ES-I3 (cell line): Measurements from ENCODE around the gene CREM.
"Not testable (repeated sequence)": the region's sequence is repeated elsewhere in the genome, so short reads cannot be mapped to it uniquely, and the experiment has no call there.

Experiments used
- H3K36me3 ChIP-seq: 2 replicates; pipeline ENCODE4 v1.6.1; 2013; ENCODE audit warnings: mild to moderate bottlenecking, low read length, control low read depth, moderate library complexity; ENCODE audit not compliant: insufficient read depth
- H3K4me1 ChIP-seq: 2 replicates; pipeline ENCODE4 v1.6.1; 2013; ENCODE audit warnings: mild to moderate bottlenecking, control low read depth, low read length; ENCODE audit not compliant: insufficient read depth
- H3K9ac ChIP-seq: 2 replicates; pipeline ENCODE4 v1.6.1; 2013; ENCODE audit warnings: low read depth, mild to moderate bottlenecking, low read length, moderate library complexity
- H3K9me3 ChIP-seq: 2 replicates; pipeline ENCODE4 v1.6.1; 2013; ENCODE audit warnings: mild to moderate bottlenecking, low read length, moderate library complexity; ENCODE audit not compliant: control insufficient read depth, insufficient read depth

CREM gene

GRCh38 chr10:35126530-35127288 is at the start of gene CREM:
Gene CREM (plus strand): TSS chr10:35126846. CDS start chr10:35137836, 10,990 bp downstream.
- peak within 1 kb of the TSS; percentile 98 for H3K9ac ChIP-seq
- H3K4me1 ChIP-seq, result no peaks in the 10 kb centered on the region
- no peaks in the 10 kb centered on the region for H3K9me3 ChIP-seq
- H3K36me3 ChIP-seq, result no peaks in the 10 kb centered on the region

GRCh38 chr10:35079265-35079664 is 47.4 kb upstream of the CREM start:
- Histone ChIP-seq H3K4me1 (no peaks in the 10 kb centered on the region), H3K36me3 (no peaks in the 10 kb centered on the region; the same call in 1 of the 2 replicates), H3K9me3 (peaks cover 4% of the 10 kb centered on the region; the same call in 1 of the 2 replicates), H3K9ac (no peak overlapping the region)

GRCh38 chr10:35079763-35080162 is 46.9 kb upstream of the CREM start:
- Histone ChIP-seq H3K4me1 (no peaks in the 10 kb centered on the region), H3K36me3 (no peaks in the 10 kb centered on the region; the same call in 1 of the 2 replicates), H3K9me3 (peaks cover 4% of the 10 kb centered on the region; the same call in 1 of the 2 replicates), H3K9ac (no peak overlapping the region)

GRCh38 chr10:35080261-35080660 is 46.4 kb upstream of the CREM start:
- not testable (repeated sequence) for H3K36me3 ChIP-seq, H3K4me1 ChIP-seq, H3K9me3 ChIP-seq, H3K9ac ChIP-seq

- Histone ChIP-seq H3K36me3 (no peaks in the 10 kb centered on the region), H3K9ac (no peak overlapping the region), H3K4me1 (no peaks in the 10 kb centered on the region), H3K9me3 (peaks cover 4% of the 10 kb centered on the region; the same call in 1 of the 2 replicates)
These were observed 43.4 kb upstream of the CREM start for GRCh38 chr10:35083242-35083641.

- H3K9me3 ChIP-seq, result 0 out of 2 replicates have a peak, but pooled peaks cover 6% of the 10 kb centered on the region
- H3K9ac ChIP-seq, result peak overlapping the region; percentile 87
- no peaks in the 10 kb centered on the region for H3K36me3 ChIP-seq
- 0 out of 2 replicates have a peak, but pooled peaks cover 5% of the 10 kb centered on the region for H3K4me1 ChIP-seq
These were observed 37.0 kb upstream of the CREM start for GRCh38 chr10:35089611-35090161.

- 0 out of 2 replicates have a peak, but pooled peaks cover 5% of the 10 kb centered on the region for H3K4me1 ChIP-seq
- peak within 1 kb of the TSS; percentile 87 for H3K9ac ChIP-seq
- H3K36me3 ChIP-seq, result no peaks in the 10 kb centered on the region
- 0 out of 2 replicates have a peak, but pooled peaks cover 6% of the 10 kb centered on the region for H3K9me3 ChIP-seq
These were observed 36.3 kb upstream of the CREM start, which contains the start of gene CUL2 for GRCh38 chr10:35090162-35090954. Gene CUL2 (minus strand): TSS chr10:35090341. CDS start chr10:35071317, 19,024 bp downstream.

GRCh38 chr10:35091994-35092790 is 34.5 kb upstream of the CREM start:
- 0 out of 2 replicates have a peak, but pooled peaks cover 5% of the 10 kb centered on the region for H3K4me1 ChIP-seq
- H3K36me3 ChIP-seq, result no peaks in the 10 kb centered on the region
- H3K9ac ChIP-seq, result no peak overlapping the region
- 0 out of 2 replicates have a peak, but pooled peaks cover 6% of the 10 kb centered on the region for H3K9me3 ChIP-seq

- H3K36me3 ChIP-seq, result no peaks in the 10 kb centered on the region
- 0 out of 2 replicates have a peak, but pooled peaks cover 5% of the 10 kb centered on the region for H3K4me1 ChIP-seq
- no peak overlapping the region for H3K9ac ChIP-seq
- H3K9me3 ChIP-seq, result 0 out of 2 replicates have a peak, but pooled peaks cover 6% of the 10 kb centered on the region
These were observed 33.8 kb upstream of the CREM start for GRCh38 chr10:35092851-35093250.

GRCh38 chr10:35096312-35096711 is 30.3 kb upstream of the CREM start:
- Histone ChIP-seq H3K36me3 (no peaks in the 10 kb centered on the region), H3K9ac (no peak overlapping the region), H3K9me3 (0 out of 2 replicates have a peak, but pooled peaks cover 6% of the 10 kb centered on the region), H3K4me1 (no peaks in the 10 kb centered on the region)

GRCh38 chr10:35097510-35097909 is 29.1 kb upstream of the CREM start:
- Histone ChIP-seq H3K4me1 (no peaks in the 10 kb centered on the region), H3K36me3 (no peaks in the 10 kb centered on the region), H3K9me3 (0 out of 2 replicates have a peak, but pooled peaks cover 6% of the 10 kb centered on the region), H3K9ac (no peak overlapping the region)

- Histone ChIP-seq H3K36me3 (no peaks in the 10 kb centered on the region), H3K9me3 (no peaks in the 10 kb centered on the region), H3K9ac (no peak overlapping the region), H3K4me1 (no peaks in the 10 kb centered on the region)
These were observed 22.8 kb upstream of the CREM start for GRCh38 chr10:35103882-35104281.

- Histone ChIP-seq H3K9me3 (no peaks in the 10 kb centered on the region), H3K9ac (no peak overlapping the region), H3K4me1 (no peaks in the 10 kb centered on the region), H3K36me3 (no peaks in the 10 kb centered on the region)
These were observed 14.1 kb upstream of the CREM start for GRCh38 chr10:35112571-35112970.
